HCT116 (cell line): ENCODE results near the gene SLC7A7.
"Not testable (repeated sequence)": the region's sequence is repeated elsewhere in the genome, so short reads cannot be mapped to it uniquely, and the experiment has no call there.

ENCODE experiments used
- POLR2A ChIP-seq: IDR thresholded peaks from 2 replicates; pipeline ENCODE4 v1.7.0; 2011; ENCODE audit warnings: borderline replicate concordance; ENCODE audit not compliant: insufficient read depth, insufficient read length; ENCODE audit errors: extremely low read depth
- POLR2AphosphoS5 ChIP-seq: IDR thresholded peaks from 2 replicates; pipeline ENCODE4 v1.6.1; 2011; ENCODE audit warnings: mild to moderate bottlenecking, low read depth, low read length, moderate library complexity

- not testable (repeated sequence) for TF ChIP-seq POLR2AphosphoS5, POLR2A
These were observed 21.7 kb downstream of the SLC7A7 start for GRCh38 chr14:22793550-22793949.
